ENCODE results near the gene SPNS2. TPM values are rescaled to one million over a fixed set of nuclear protein-coding genes. Genes with fewer than 3 reads are reported as not detected.

Gene SPNS2
- total RNA-seq, 4 donors from 2014 or later = 12.4 to 81.0 (median 31.9) TPM

GRCh38 chr17:4511199-4511932 is 12.7 kb downstream of the SPNS2 start:
- TF ChIP-seq CTCF (IDR thresholded peaks at IDR 0.05) = no peak
- Histone ChIP-seq H3K9me3 (no peaks in the 10 kb centered on the region), H3K4me1 (peaks cover 0 to 7% (median 0%) of the 10 kb centered on the region in 4 donors), H3K36me3 (no peaks in the 10 kb centered on the region), H3K27ac (peak overlapping the region in 1 of 4 donors; percentile 46), H3K4me3 (no peak overlapping the region), H3K27me3 (no peaks in the 10 kb centered on the region)
- DNase-seq = no peak

DNA sequence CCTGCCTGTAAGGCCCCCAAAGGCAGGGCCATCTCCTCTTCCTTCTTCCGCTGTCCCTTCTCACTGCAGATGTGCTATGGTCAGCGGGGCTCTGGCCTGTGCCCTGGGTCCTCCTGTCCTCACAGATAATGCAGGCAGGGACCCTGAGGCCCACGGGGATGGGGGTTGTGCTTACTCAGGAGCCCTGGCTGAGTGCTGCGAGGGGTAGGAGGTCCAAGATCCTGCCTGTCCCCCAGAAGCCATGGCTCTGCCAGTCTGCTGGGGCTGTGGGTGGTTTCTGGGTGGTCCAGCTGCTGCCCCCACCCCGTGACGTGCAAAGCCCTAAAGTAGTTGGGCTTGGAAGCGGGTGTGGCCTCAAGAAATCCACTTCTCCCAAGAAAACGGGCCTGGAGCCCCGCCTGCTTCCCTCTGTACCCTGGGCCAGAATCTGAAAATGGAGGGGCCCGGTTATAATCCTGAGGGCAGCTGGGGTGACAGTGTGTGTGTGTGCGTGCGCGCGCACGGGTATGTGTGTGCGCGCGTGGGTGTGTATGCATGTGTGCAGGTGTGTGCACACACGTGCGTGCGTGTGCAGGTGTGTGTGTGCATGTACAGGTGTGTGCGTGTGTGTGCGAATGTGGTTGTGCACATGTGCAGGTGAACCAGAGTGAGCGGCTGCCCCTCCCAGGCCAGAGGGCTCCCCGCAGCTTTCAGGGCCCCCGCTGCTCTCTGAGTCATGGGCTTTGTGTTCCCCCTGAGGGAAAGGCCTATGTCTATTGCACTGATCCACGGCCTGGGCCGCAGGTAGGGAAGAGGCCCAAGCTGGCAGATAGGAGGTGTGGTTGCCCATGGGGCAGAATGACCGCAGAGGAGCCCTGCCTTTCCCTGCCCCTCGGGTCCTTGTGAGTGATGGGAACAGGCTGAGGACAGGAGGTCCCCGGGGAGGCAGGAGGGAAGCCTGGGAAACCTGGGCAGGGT is 13.8 kb downstream of the SPNS2 start:
- DNase-seq = no peak
- TF ChIP-seq CTCF (IDR thresholded peaks at IDR 0.05) (no peak), POLR2A (IDR thresholded peaks at IDR 0.05) (no peak)
- Histone ChIP-seq H3K27me3 (no peaks in the 10 kb centered on the region), H3K4me1 (peaks cover 0 to 7% (median 0%) of the 10 kb centered on the region in 4 donors), H3K27ac (peak overlapping the region in 1 of 4 donors; percentile 9), H3K36me3 (no peaks in the 10 kb centered on the region), H3K4me3 (no peak overlapping the region), H3K9me3 (no peaks in the 10 kb centered on the region)

GRCh38 chr17:4513113-4514032 is 14.7 kb downstream of the SPNS2 start:
- Histone ChIP-seq H3K4me3 (no peak overlapping the region), H3K9me3 (no peaks in the 10 kb centered on the region), H3K36me3 (no peaks in the 10 kb centered on the region), H3K27me3 (no peaks in the 10 kb centered on the region), H3K4me1 (peaks cover 0 to 7% (median 0%) of the 10 kb centered on the region in 4 donors), H3K27ac (no peak overlapping the region)
- DNase-seq = no peak
- TF ChIP-seq POLR2A (IDR thresholded peaks at IDR 0.05) (no peak), CTCF (IDR thresholded peaks at IDR 0.05) (no peak)

GRCh38 chr17:4514206-4514605 is 15.5 kb downstream of the SPNS2 start:
- Histone ChIP-seq H3K36me3 (no peaks in the 10 kb centered on the region), H3K9me3 (no peaks in the 10 kb centered on the region), H3K27ac (no peak overlapping the region), H3K4me3 (no peak overlapping the region), H3K4me1 (peaks cover 0 to 6% (median 4%) of the 10 kb centered on the region in 4 donors), H3K27me3 (no peaks in the 10 kb centered on the region)
- TF ChIP-seq CTCF (IDR thresholded peaks at IDR 0.05) (no peak), POLR2A (IDR thresholded peaks at IDR 0.05) (no peak)
- DNase-seq = no peak

GRCh38 chr17:4514779-4515178 is 16.1 kb downstream of the SPNS2 start:
- Histone ChIP-seq H3K27ac (no peak overlapping the region), H3K9me3 (no peaks in the 10 kb centered on the region)

More at GRCh38 chr17:4514779-4515178, 16.1 kb downstream of the SPNS2 start:
- no peak overlapping the region for H3K4me3 ChIP-seq
- DNase-seq = no peak
- no peaks in the 10 kb centered on the region for H3K36me3 ChIP-seq
- H3K27me3 ChIP-seq = no peaks in the 10 kb centered on the region
- H3K4me1 ChIP-seq = peaks cover under 1 to 6% (median 4%) of the 10 kb centered on the region in 4 donors
- no peak for TF ChIP-seq POLR2A (IDR thresholded peaks at IDR 0.05)
- no peak for TF ChIP-seq CTCF (IDR thresholded peaks at IDR 0.05)

Data from Peyer's patch (tissue), 4 donors.